22Rv1 (cell line): Measurements from ENCODE around the gene CROCC2.

Source experiments
- H3K27ac ChIP-seq: fragments of 450-650 bp; 2 replicates; pipeline ENCODE4 v1.5.1; 2017
- ZFX ChIP-seq: fragments of 450-650 bp; IDR thresholded peaks from 2 replicates; pipeline ENCODE4 v1.6.1; 2017; ENCODE audit warnings: antibody characterized with exemption, borderline replicate concordance
- TF ChIP-seq, protein P1 (sequence below): fragments of 450-650 bp; IDR thresholded peaks from 2 replicates; pipeline ENCODE4 v1.5.1; 2017; ENCODE audit warnings: mild to moderate bottlenecking

The CROCC2 gene

DNA sequence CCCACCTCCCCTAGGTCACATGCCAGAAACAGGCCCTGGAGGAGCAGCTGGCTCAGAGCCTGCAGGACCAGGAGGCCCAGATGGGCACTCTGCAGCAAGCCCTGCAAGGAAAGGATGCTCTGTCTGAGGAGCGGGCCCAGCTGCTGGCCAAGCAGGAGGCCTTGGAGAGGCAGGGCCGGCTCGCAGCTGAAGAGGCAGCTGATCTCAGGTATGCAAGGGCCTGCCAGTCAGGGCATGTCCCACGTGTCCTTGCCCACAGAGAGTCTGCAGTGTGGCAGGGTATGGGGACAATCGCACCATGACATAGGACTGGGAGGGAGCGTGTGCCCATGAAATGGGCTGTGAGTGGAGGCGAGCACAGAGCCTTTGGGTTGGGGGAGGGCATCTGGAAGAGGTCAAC is 39.9 kb downstream of the CROCC2 start:
- H3K27ac ChIP-seq: no peak overlapping the region
- no peak for TF ChIP-seq ZFX
- TF ChIP-seq, protein P1, sequence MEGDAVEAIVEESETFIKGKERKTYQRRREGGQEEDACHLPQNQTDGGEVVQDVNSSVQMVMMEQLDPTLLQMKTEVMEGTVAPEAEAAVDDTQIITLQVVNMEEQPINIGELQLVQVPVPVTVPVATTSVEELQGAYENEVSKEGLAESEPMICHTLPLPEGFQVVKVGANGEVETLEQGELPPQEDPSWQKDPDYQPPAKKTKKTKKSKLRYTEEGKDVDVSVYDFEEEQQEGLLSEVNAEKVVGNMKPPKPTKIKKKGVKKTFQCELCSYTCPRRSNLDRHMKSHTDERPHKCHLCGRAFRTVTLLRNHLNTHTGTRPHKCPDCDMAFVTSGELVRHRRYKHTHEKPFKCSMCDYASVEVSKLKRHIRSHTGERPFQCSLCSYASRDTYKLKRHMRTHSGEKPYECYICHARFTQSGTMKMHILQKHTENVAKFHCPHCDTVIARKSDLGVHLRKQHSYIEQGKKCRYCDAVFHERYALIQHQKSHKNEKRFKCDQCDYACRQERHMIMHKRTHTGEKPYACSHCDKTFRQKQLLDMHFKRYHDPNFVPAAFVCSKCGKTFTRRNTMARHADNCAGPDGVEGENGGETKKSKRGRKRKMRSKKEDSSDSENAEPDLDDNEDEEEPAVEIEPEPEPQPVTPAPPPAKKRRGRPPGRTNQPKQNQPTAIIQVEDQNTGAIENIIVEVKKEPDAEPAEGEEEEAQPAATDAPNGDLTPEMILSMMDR: no peak

DNA sequence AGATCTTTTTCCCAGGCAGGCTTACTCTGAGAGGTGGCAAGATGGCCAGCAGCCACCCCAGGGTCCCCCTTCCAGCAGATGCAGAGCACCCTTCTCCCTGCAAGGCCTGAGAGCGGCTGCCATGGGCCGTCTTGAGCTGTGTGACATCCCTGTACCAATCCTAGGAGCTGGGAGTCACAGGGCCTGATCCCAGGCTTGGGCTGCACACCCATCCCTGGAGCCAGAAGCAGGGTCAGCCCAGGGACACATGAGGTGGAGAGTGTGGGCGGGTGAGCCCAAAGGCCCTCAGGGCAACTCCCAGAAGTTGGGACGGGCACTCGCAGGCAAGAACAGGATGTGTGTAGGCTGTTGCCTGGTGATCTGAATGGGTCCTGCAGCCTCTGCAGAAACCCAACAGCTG is 40.5 kb downstream of the CROCC2 start:
- TF ChIP-seq, protein P1: no peak
- no peak for TF ChIP-seq ZFX
- H3K27ac ChIP-seq: no peak overlapping the region

DNA sequence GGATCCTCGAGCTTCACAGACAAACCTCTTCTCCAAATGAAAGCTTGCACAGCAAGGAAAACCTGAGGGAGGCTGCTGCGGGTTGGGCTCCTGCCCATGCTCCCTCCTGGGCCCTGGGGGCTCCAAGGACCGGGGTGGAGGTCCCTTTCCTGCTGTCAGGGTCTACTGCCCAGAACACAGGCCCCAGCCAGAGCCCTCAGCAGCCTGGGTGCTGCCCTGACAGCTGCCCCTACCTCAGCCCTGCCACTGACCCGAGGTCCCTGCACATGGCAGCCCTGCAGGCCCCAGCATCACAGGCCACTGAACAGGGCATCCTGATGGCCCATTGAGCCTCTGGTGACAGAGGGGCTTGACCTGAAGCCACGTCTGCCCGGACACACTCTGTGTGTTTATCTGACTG is 41.0 kb downstream of the CROCC2 start:
- no peak overlapping the region for H3K27ac ChIP-seq
- TF ChIP-seq ZFX: no peak
- TF ChIP-seq, protein P1: no peak

DNA sequence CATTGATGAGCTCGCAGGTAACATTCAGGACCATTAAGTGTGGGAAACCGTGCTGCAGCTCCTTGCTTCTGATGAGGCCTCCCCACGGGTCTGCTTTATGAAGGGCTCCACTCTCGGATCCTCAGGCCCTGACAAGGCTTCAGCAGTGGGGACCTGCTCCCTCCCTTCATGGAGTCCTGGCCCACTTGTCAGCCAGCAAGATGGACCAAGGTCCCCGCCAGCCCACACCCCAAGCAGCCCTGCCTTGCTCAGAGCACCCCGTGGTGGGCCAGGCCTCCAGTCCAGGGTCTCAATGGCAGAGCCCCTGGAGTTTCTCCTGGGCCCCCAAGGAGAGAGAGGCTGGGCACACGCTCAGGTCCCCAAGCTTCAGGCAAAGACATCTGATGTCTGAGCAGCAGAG is 41.5 kb downstream of the CROCC2 start:
- no peak for TF ChIP-seq ZFX
- TF ChIP-seq, protein P1: no peak
- no peak overlapping the region for H3K27ac ChIP-seq

DNA sequence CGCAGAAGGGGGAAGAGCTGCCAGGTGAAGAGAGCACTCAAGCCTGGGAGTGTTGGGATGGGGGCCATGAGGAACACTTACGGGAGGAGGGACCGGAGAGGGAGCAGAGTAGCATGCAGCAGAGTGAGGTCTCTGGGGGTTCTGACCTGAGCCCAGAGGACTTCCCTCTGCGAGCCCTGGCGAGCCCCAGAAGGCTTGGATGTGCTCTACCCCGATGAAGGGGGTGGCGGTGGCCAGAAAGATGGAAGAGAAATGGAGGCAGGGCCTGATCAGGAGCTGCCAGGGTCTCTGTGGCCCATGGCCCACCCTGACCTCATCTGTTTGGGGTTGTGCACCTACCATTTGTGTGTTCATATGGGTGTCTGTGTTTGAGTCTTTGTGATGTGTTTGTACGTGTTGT is 42.0 kb downstream of the CROCC2 start:
- H3K27ac ChIP-seq: no peak overlapping the region
- TF ChIP-seq ZFX: no peak
- TF ChIP-seq, protein P1: no peak

DNA sequence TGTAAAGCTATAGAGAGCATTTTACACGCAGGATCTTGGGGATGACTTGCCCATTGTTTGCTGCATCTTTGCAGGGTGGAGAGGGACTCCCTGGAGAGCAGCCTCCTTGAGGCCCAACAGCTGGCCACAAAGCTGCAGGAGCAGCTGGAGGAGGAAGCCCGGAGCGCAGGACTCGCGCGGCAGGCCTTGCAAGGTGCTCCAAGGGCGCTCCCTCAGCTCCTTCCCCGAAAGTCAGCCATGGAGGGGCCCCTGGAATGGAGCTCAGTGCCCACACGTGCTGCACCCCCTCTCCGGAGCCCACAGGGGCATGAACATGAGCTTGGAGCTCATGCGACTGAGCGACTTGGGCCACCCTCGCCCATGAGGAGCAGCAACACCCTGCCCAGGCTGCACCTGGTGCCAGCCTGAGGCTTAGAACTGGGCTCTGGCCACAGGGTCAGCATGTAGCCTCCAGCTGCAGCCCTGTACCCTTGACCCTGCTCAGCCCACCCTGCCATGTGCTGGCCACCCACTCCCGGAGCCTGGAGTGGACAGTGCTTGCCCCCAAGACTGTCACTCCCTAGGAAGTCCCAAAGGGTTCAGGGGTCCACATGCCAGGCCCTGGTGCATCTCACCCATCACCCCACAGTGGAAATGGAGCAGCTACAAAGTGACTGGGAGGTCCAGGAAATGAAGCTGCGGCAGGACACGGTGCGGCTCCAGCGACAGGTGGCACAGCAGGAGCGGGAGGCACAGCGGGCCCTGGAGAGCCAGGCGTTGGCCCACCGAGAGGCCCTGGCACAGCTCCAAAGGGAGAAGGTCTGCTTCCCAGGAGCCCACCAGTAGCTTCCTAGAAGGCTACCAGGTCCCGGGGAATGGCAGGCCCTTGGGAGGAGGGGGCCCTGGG is 43.0 kb downstream of the CROCC2 start:
- no peak overlapping the region for H3K27ac ChIP-seq
- TF ChIP-seq, protein P1: no peak

DNA sequence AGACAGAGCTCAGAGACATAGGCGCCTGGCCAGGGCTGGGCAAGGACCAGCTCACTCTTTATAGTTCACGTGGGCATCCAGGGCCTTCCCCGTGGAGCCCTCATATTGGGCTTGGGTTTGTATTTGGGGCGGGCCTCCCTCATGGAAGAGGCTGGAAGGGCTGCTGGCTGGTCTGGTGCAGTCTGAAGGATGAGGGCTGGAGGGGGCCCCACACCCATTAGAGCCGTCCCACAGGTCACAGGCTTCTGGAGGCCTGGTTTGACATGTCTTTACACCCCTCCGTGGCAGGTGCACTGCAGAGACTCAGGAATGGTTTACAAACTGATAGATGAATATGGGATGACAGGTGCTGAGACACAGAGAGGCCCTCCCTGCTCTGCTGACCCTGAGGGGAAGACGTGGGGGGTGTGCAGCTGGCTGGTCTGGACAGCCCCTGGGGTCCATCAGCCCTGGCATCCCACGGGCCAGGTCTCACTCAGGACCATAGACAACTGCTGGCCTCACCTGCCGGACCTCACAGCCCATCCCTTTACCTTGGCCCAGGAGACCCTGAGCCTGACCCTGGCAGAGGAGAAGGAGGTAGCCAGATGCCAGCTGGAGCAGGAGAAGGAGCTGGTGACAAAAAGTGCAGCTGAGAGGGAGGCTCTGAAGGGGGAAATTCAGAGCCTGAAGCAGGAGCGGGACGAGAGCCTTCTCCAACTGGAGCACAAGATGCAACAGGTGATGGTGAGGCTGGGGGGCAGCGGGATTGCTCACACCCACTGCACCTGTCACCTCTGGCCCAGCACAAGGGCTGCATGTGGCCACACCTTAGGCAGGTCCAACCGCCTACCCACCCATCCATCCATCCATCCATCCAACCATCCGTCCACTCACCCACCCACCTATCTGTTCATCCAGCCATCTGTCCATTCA is 43.9 kb downstream of the CROCC2 start:
- no peak for TF ChIP-seq ZFX
- TF ChIP-seq, protein P1: no peak
- H3K27ac ChIP-seq: no peak overlapping the region
